HG02588 (cell line): ENCODE results near the gene PLXNC1.

Source experiments
- ATAC-seq: cut with Tn5 transposase; IDR thresholded peaks from one replicate; pipeline ENCODE4 v1.9.1; 2021; ENCODE audit warnings: mild to moderate bottlenecking, moderate library complexity; ENCODE audit not compliant: unreplicated experiment

PLXNC1 gene

GRCh38 chr12:94147991-94148738 is at the start of gene PLXNC1:
Gene PLXNC1 (plus strand): TSS chr12:94148577. CDS start chr12:94148972, 395 bp downstream.
- peak; percentile 44 for ATAC-seq

DNA sequence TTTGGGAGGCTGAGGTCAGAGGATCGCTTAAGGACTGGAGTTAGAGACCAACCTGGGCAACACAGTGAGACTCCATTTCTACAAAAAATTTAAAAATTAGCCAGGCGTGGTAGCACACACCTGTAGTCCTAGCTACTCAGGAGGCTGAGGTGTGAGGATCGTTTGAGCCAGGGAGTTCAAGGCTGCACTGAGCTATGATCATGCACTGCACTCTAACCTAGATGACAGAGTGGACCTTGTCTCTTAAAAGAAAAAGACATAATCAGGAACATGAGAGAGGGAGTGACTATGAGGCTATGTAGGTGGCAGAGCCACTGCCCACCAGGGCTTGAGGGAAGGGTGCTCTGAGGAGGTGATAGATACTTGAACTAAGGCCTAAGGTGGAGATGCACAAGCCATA is 49.2 kb upstream of the PLXNC1 start:
- ATAC-seq, result no peak

DNA sequence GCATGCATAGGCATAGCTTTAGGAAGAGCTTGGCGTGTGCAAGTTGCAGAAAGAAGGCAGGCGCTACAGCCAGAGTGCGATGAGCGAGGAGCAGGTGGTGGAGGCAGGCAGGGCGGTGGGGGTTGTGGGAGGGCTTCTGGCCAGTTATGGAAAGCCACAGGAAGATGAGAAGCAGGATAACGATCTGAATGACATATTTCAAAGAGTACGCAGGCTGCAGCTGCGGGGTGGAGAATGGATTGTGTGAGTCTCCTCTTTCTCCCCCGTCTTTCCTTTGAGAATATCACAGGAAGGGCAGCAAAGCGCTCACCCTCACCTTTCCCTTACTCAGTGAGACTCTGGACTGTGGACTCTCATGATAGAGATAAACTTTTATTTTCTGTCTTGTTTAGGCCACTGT is 48.7 kb upstream of the PLXNC1 start:
- no peak for ATAC-seq

- no peak for ATAC-seq
Observed at GRCh38 chr12:94100211-94100627, 48.2 kb upstream of the PLXNC1 start.

DNA sequence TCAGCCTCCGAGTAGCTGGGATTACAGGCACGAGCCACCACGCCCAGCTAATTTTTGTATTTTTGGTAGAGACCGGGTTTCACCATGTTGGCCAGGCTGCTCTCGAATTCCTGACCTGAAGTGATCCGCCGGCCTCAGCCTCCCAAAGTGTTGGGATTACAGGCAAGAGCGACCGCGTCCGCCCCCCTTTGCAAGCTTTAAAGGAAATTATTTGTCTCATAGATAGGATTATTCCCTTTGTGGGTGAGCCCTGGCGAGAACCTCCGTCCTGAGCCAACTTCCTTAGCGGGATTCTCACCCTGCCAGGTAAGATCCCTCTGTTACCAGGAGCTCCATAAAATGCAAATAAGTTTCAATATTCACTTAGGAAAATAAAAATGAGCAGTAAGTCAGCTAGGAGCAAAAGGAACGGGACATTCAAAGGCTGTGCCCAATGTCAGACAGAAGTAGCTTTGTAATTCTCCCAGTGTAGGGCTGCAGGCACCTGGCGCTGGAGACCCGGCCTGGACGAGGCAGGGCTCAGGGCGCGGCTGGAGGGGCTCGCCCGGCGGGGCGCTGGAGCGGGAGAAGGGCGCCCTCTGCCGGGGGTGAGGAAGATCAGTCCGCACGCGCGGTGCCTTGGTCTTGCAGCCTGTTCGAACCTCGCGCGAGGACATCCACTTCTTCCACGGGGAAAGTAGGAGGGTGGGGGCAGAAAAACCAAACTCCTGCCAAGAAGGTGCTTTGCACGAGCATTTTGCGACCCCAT is 47.2 kb upstream of the PLXNC1 start:
- peak; percentile 57 for ATAC-seq

DNA sequence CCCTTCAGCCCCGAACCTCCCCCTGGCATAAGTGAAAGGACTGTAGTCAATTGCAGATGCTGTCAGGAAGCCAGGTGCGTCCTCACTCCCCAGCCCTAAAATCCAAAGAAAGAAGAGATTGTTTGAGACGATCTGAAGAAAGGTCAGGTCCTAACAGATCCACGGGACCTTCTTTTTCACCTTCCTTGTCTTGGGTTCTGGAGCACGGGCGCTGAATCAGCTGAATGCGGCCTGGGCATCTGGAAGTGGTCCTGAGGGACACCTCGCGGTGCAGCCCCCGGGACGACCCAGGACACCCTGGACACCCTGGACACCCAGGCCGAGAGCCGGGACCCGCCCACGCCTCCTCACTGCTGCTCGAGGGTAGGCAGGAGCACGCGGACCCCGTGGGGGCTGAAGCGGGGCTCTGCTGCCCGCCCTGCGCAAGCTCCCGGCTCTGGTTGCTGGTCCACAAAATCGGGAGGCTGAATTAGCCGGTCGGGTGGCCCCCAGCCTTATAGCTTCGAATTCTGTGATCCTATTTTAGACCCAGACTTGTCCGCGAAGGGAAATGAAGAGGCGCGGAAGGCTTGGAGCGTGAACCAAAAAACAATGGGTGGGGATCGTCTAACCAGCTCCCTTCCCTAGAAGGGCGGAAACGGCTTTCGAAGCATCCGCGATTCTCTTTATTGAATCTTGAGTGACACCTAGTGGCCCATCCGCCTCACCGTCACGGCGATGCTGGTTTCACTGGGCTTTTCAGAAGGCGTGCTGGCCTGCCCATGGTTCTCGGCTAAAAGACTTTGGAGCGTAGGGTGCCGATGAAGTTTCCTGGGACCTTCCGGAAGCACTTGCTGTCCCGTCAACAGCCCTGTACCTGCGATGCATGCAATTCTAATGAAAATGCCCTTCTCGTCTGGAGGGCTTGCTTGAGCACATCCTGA is 46.4 kb upstream of the PLXNC1 start:
- ATAC-seq, result peak; percentile 82

- no peak for ATAC-seq
Observed at GRCh38 chr12:94103986-94104385, 44.4 kb upstream of the PLXNC1 start.

DNA sequence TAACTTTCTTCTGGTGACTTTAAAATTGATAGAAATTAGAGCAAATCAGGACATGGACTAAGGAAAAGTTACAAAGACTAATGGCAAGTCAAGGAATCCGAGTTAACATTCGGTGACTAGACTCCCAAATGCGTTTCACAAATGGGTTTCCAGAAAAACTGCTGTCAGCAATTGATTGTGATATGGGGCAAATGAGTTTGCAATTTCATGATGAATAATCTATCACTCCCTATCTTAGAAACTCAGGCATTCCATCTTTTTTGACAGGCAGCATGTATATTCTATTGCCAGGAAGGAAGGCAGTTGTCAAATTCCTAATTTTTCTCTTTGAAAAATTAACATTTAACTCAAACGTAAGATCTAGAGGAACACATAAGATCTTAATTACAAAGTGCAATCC is 40.5 kb upstream of the PLXNC1 start:
- ATAC-seq, result no peak

DNA sequence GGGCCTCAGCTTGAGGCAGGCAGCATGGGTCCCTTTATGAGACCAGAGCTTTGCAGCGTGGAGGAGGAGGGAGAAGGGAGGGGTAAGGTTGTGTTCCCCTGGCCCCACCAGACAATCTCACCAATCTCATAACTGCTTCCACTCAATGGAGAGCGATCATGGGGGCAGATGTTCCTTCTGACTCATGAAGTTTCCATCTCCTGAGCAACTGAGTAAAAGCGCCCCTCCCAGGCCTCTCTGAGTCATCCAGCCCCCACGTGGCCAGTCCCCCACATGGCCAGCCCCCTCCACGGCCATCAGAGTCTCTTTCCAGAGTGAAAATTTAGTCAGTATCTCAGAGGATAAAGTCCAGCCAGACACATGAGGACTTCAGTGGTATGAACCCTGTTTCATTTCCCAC is 39.2 kb upstream of the PLXNC1 start:
- ATAC-seq, result no peak

DNA sequence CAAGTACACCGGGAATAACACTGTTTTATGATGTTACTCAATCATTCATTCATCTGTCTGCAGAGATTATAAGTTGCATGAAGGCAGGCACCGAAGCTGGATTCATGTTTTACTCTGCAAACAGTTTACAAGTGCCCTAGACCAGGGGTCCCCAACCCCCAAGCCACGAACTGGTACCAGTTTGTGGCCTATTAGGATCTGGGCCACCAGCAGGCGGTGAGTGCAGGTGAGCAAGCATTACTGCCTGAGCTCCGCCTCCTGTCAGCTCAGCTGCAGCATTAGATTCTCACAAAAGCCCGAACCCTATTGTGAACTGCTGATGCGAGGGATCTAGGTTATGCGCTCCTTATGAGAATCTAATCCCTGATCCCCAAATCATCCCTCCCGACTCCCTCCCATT is 38.1 kb upstream of the PLXNC1 start:
- ATAC-seq, result no peak

- ATAC-seq, result no peak
Observed at GRCh38 chr12:94111302-94111701, 37.1 kb upstream of the PLXNC1 start.

- ATAC-seq, result no peak
Observed at GRCh38 chr12:94112121-94112520, 36.3 kb upstream of the PLXNC1 start.

DNA sequence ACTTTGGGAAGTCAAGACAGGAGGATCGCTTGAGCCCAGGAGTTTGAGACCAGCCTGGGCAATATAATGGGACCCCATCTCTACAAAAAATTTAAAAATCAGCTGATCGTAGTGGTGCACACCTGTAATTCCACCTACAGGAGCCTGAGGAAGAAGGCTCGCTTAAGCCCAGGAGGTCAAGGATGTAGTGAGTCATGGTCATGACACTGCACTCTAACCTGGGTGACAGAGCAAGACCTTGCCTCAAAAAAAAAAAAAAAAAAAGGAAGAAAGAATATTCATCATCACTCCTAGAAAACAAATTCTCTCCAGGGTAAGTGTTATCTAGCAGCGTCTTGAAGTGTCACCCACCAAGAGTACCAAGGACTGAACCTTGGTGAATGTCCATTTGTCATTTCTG is 34.2 kb upstream of the PLXNC1 start:
- no peak for ATAC-seq

GRCh38 chr12:94116191-94116590 is 32.2 kb upstream of the PLXNC1 start:
- no peak for ATAC-seq

- ATAC-seq, result no peak
Observed at GRCh38 chr12:94121886-94122285, 26.5 kb upstream of the PLXNC1 start.

GRCh38 chr12:94122591-94122990 is 25.8 kb upstream of the PLXNC1 start:
- ATAC-seq, result no peak

DNA sequence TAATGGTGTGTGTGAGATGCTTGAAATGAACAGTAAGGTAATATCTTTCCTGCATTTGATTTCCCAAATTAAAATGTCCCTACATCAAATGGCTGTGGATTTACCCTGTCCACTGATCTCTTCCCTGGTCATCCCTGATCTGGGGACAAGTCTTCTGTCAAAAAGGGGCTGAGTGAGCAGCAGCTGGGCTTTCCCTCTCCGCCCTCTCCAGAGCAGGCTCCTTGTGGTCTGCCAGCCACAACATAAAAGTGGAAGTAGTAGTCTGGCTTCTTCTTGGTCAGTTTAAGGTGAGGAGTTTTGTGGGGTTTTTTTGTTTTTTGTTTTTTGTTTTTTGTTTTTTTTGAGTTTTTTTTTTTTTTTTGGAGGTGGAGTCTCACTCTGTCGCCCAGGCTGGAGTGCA is 25.2 kb upstream of the PLXNC1 start:
- ATAC-seq, result no peak

DNA sequence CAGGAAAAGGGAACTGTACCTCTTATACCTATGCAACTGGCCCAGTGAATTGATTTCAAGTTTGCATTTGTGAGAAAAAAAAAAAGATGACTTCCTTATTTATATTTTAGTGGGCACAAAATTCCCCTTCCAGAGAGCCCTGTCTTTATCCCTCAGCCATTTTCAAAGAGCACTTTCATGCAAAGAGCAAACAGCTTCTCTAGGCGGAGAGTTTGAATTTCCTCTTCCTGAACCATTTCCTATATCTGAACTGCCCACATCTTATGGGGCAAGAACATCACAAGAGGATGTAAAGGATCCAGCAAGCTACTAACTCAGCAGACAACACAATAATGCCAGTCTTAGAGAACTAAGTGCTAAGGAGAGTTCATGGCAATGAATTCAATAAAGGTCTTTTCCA is 22.3 kb upstream of the PLXNC1 start:
- no peak for ATAC-seq

DNA sequence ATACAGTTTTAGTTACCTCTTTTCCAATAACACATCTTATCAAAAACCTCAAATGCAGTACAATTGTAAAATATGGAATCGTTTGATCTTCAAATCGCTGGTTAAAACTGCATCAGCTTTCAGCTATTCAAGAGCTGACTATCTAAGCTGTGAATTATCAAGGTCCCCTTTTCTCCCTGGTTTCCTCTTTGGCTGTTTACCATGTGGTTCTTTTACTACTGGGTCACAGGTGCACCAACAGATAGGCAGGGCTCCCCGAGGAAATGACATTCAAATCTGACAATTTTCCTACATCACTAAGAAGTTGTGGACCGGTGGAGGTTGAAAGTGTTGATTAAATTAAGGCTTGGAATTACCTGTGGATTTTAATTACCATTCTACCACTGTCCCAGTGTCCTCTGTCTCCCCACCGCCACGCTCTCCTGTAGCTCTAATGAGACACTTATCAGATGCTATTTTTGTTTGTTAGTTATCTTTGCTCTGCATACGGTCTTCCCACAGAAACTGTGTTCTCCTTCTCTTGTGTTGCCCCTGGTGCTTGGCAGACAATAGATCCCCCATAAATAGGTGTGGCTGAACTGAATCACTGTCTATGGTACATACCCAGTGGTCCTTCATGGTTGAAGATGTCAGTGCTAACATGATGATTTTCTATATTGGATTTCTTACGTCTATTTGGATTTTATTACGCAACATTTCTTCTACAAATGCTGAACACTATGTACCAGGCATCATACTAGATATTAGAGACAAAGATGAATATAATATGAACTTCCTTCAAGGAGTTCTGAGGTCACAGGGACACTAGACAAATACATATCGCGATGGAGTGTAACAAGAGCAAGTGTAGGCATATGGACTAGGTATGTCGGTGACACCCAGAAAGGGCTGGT is 20.9 kb upstream of the PLXNC1 start:
- ATAC-seq, result no peak

DNA sequence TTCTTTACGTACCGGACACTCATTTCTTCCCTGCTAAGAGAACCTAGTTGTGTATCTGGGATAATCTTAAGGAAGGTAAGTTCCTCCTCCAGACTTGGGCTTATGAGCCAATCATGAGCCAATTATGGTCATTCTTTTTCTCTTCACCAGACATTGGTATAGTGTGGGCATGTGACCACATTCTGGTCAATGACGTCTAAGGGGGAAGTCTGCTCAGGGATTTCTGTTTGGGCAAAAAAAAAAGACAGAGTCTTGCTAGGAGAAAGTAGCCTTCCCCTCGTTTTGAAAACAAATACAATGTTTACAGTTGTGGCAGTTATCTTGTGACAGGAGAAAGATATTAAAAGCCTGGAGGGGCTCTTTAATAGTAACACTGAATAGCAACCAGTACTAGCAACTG is 20.1 kb upstream of the PLXNC1 start:
- ATAC-seq, result no peak
